ENCODE data around the gene LRMDA.
"Not testable (repeated sequence)": the region's sequence is repeated elsewhere in the genome, so short reads cannot be mapped to it uniquely, and the experiment has no call there.

DNA sequence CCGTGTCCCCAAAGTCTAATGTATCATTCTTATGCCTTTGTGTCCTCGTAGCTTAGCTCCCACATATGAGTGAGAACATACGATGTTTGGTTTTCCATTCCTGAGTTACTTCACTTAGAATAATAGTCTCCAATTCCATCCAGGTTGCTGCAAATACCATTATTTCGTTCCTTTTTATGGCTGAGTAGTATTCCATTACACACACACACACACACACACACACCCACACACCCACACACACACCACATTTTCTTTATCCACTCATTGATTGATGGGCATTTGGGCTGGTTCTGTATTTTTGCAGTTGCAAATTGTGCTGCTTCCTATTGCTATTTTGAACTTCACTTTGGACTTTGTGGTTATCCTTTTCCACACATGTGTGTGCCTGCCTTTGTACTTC lies 189.6 kb downstream of the LRMDA start:
- TF ChIP-seq, protein P1, sequence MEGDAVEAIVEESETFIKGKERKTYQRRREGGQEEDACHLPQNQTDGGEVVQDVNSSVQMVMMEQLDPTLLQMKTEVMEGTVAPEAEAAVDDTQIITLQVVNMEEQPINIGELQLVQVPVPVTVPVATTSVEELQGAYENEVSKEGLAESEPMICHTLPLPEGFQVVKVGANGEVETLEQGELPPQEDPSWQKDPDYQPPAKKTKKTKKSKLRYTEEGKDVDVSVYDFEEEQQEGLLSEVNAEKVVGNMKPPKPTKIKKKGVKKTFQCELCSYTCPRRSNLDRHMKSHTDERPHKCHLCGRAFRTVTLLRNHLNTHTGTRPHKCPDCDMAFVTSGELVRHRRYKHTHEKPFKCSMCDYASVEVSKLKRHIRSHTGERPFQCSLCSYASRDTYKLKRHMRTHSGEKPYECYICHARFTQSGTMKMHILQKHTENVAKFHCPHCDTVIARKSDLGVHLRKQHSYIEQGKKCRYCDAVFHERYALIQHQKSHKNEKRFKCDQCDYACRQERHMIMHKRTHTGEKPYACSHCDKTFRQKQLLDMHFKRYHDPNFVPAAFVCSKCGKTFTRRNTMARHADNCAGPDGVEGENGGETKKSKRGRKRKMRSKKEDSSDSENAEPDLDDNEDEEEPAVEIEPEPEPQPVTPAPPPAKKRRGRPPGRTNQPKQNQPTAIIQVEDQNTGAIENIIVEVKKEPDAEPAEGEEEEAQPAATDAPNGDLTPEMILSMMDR (optimal IDR thresholded peaks at IDR 0.05 in 1 of 3, IDR thresholded peaks at IDR 0.05 in 1 of 3, conservative IDR thresholded peaks at IDR 0.05 in 1 of 3; ENCODE audit: extremely low read depth in 1 of 3, insufficient read depth in 2 of 3, low read length in 3 of 3), result not testable (repeated sequence)
- not testable (repeated sequence) for TF ChIP-seq EZH2 (IDR thresholded peaks at IDR 0.05; ENCODE audit: low read length)

Data from keratinocyte (primary cell).